ENCODE results near the gene SEPTIN7.

SEPTIN7 gene

GRCh38 chr7:35820858-35821257 is 20.0 kb downstream of the SEPTIN7 start:
- Histone ChIP-seq H3K4me1 (peaks cover 5% of the 10 kb centered on the region), H3K27ac (no peak overlapping the region)

GRCh38 chr7:35823440-35823839 is 22.6 kb downstream of the SEPTIN7 start:
- Histone ChIP-seq H3K27me3 (ENCODE audit: control insufficient read depth, insufficient read depth, low read length) (no peaks in the 10 kb centered on the region), H3K27ac (no peak overlapping the region), H3K36me3 (ENCODE audit: control insufficient read depth, insufficient read depth, low read length) (no peaks in the 10 kb centered on the region), H3K79me2 (peaks cover 56% of the 10 kb centered on the region), H2AFZ (no peak overlapping the region), H3K4me2 (ENCODE audit: low read length) (no peak overlapping the region), H3K4me3 (ENCODE audit: low read depth, low read length) (no peak overlapping the region), H3K9me3 (ENCODE audit: control insufficient read depth, low read length) (no peaks in the 10 kb centered on the region), H3K4me1 (peaks cover 5% of the 10 kb centered on the region), H3K9ac (no peak overlapping the region)
- no peak for TF ChIP-seq CTCF (IDR thresholded peaks at IDR 0.05)

More at GRCh38 chr7:35820858-35821257, 20.0 kb downstream of the SEPTIN7 start:
- Histone ChIP-seq H3K4me2 (ENCODE audit: low read length) (no peak overlapping the region), H3K4me3 (ENCODE audit: low read depth, low read length) (no peak overlapping the region), H3K9me3 (ENCODE audit: control insufficient read depth, low read length) (no peaks in the 10 kb centered on the region), H3K27me3 (ENCODE audit: control insufficient read depth, insufficient read depth, low read length) (no peaks in the 10 kb centered on the region), H2AFZ (no peak overlapping the region), H3K79me2 (peaks cover 59% of the 10 kb centered on the region), H3K36me3 (ENCODE audit: control insufficient read depth, insufficient read depth, low read length) (no peaks in the 10 kb centered on the region), H3K9ac (no peak overlapping the region)
- no peak for TF ChIP-seq CTCF (IDR thresholded peaks at IDR 0.05)

- H3K36me3 ChIP-seq (ENCODE audit: control insufficient read depth, insufficient read depth, low read length): no peaks in the 10 kb centered on the region
Measured at GRCh38 chr7:35825974-35826373, 25.1 kb downstream of the SEPTIN7 start.

GRCh38 chr7:35826751-35827150 is 25.9 kb downstream of the SEPTIN7 start:
- Histone ChIP-seq H3K36me3 (ENCODE audit: control insufficient read depth, insufficient read depth, low read length) (no peaks in the 10 kb centered on the region), H3K79me2 (peaks cover 39% of the 10 kb centered on the region), H3K9ac (no peak overlapping the region), H3K4me3 (ENCODE audit: low read depth, low read length) (no peak overlapping the region), H3K4me1 (peaks cover 11% of the 10 kb centered on the region), H3K9me3 (ENCODE audit: control insufficient read depth, low read length) (no peaks in the 10 kb centered on the region), H3K27me3 (ENCODE audit: control insufficient read depth, insufficient read depth, low read length) (no peaks in the 10 kb centered on the region), H3K27ac (no peak overlapping the region), H3K4me2 (ENCODE audit: low read length) (no peak overlapping the region), H2AFZ (no peak overlapping the region)
- no peak for TF ChIP-seq CTCF (IDR thresholded peaks at IDR 0.05)

More at GRCh38 chr7:35825974-35826373, 25.1 kb downstream of the SEPTIN7 start:
- H2AFZ ChIP-seq: no peak overlapping the region
- peaks cover 44% of the 10 kb centered on the region for H3K79me2 ChIP-seq
- H3K9me3 ChIP-seq (ENCODE audit: control insufficient read depth, low read length): no peaks in the 10 kb centered on the region
- H3K4me2 ChIP-seq (ENCODE audit: low read length): no peak overlapping the region
- H3K27me3 ChIP-seq (ENCODE audit: control insufficient read depth, insufficient read depth, low read length): no peaks in the 10 kb centered on the region
- no peak overlapping the region for H3K9ac ChIP-seq
- no peak for TF ChIP-seq CTCF (IDR thresholded peaks at IDR 0.05)
- no peak overlapping the region for H3K27ac ChIP-seq
- peaks cover 6% of the 10 kb centered on the region for H3K4me1 ChIP-seq
- no peak overlapping the region for H3K4me3 ChIP-seq (ENCODE audit: low read depth, low read length)

- H3K9me3 ChIP-seq (ENCODE audit: control insufficient read depth, low read length): no peaks in the 10 kb centered on the region
- H3K4me1 ChIP-seq: peaks cover 7% of the 10 kb centered on the region
- no peaks in the 10 kb centered on the region for H3K36me3 ChIP-seq (ENCODE audit: control insufficient read depth, insufficient read depth, low read length)
- H2AFZ ChIP-seq: no peak overlapping the region
- TF ChIP-seq CTCF (IDR thresholded peaks at IDR 0.05): no peak
- no peak overlapping the region for H3K4me2 ChIP-seq (ENCODE audit: low read length)
- H3K9ac ChIP-seq: no peak overlapping the region
- no peak overlapping the region for H3K27ac ChIP-seq
- H3K27me3 ChIP-seq (ENCODE audit: control insufficient read depth, insufficient read depth, low read length): no peaks in the 10 kb centered on the region
- peaks cover 32% of the 10 kb centered on the region for H3K79me2 ChIP-seq
- H3K4me3 ChIP-seq (ENCODE audit: low read depth, low read length): no peak overlapping the region
Measured at GRCh38 chr7:35828817-35829216, 28.0 kb downstream of the SEPTIN7 start.
